Endothelial cell of umbilical vein (primary cell): ENCODE results near the gene NEO1. TPM values are rescaled to one million over a fixed set of nuclear protein-coding genes. Genes with fewer than 3 reads are reported as not detected.

ENCODE experiments used
- BruUV-seq: library from RNA; stranded (reverse); fragments of 400-500 nt; replicated peaks from 2 replicates; lab custom pipeline; 2021; lab: Mats Ljungman, UMichigan
- CTCF ChIA-PET: fragments of 300-600, 350-600 bp; sonication (Branson Sonifier 250); formaldehyde crosslinking; loops from one replicate; lab custom pipeline; 2021; ENCODE audit warnings: antibody characterized with exemption, inconsistent platforms; lab: Charles Lee
- POLR2A ChIA-PET: fragments of 300-600, 350-600 bp; sonication (Branson Sonifier 250); formaldehyde crosslinking; loops from one replicate; lab custom pipeline; 2021; ENCODE audit warnings: antibody characterized with exemption, inconsistent platforms; lab: Charles Lee
- DNase-seq: peaks from one replicate; pipeline ENCODE4 v3.0.0-alpha.2; 2011; ENCODE audit warnings: low read depth, low spot score
- FAIRE-seq: peaks from 2 replicates; lab custom pipeline; 2011; peaks lifted over from hg19 to GRCh38; lab: Jason Lieb, UNC
- H2AFZ ChIP-seq: 2 replicates; pipeline ENCODE4 v1.6.0; 2012; ENCODE audit warnings: low read depth, low read length, control low read depth, inconsistent platforms
- H3K27ac ChIP-seq: 2 replicates; pipeline ENCODE4 v1.5.1; 2011; ENCODE audit warnings: low read depth, mild to moderate bottlenecking, control low read depth, low read length, moderate library complexity; ENCODE audit not compliant: insufficient read depth
- H3K27me3 ChIP-seq, 2 experiments: 2 replicates each; pipeline versions ENCODE4 v1.6.0 to v1.6.1; 2011; ENCODE audit warnings: low read length in 2 of 2, mixed read lengths in 1 of 2; ENCODE audit not compliant: control insufficient read depth in 2 of 2, insufficient read depth in 2 of 2
- H3K36me3 ChIP-seq, 2 experiments: 2 replicates in 1 of 2; 3 replicates in 1 of 2; pipeline ENCODE4 v1.5.1; 2011; ENCODE audit warnings: low read length in 2 of 2, mild to moderate bottlenecking in 1 of 2, moderate library complexity in 1 of 2; ENCODE audit not compliant: control insufficient read depth in 2 of 2, insufficient read depth in 2 of 2; ENCODE audit errors: extremely low read depth in 1 of 2
- H3K4me1 ChIP-seq: 3 replicates; pipeline ENCODE4 v1.5.1; 2011; ENCODE audit warnings: mild to moderate bottlenecking, low read length; ENCODE audit not compliant: control insufficient read depth, insufficient read depth; ENCODE audit errors: extremely low read depth
- H3K4me2 ChIP-seq: 2 replicates; pipeline ENCODE4 v1.6.1; 2011; ENCODE audit warnings: low read length, control low read depth, mixed read lengths; ENCODE audit not compliant: insufficient read depth
- H3K4me3 ChIP-seq, 3 experiments: fragments of 200-600 bp in 1 of 3; sonication (generic), shearing (Covaris generic) in 1 of 3; replicated peaks in 1 of 3; 2 replicates each; pipeline ENCODE4 v1.5.1; 2011 to 2016; ENCODE audit warnings: control low read depth in 3 of 3, low read length in 3 of 3, mild to moderate bottlenecking in 2 of 3, inconsistent platforms in 1 of 3, low read depth in 1 of 3, moderate library complexity in 1 of 3; ENCODE audit not compliant: insufficient read depth in 1 of 3
- H3K79me2 ChIP-seq: 2 replicates; pipeline ENCODE4 v1.6.0; 2012; ENCODE audit warnings: low read length, inconsistent platforms; ENCODE audit not compliant: control insufficient read depth, insufficient read depth
- H3K9ac ChIP-seq: replicated peaks from 2 replicates; pipeline ENCODE3; 2011; ENCODE audit warnings: low read length, control low read depth; ENCODE audit not compliant: insufficient read depth; ENCODE audit errors: extremely low read depth
- H3K9me1 ChIP-seq: replicated peaks from 3 replicates; pipeline ENCODE4 v1.6.0; 2011; ENCODE audit warnings: mild to moderate bottlenecking, low read length; ENCODE audit not compliant: control insufficient read depth, insufficient read depth; ENCODE audit errors: extremely low read depth
- H3K9me3 ChIP-seq: replicated peaks from 2 replicates; pipeline ENCODE4 v1.5.1; 2012; ENCODE audit warnings: low read length, inconsistent platforms; ENCODE audit not compliant: control insufficient read depth, insufficient read depth
- H4K20me1 ChIP-seq: replicated peaks from 2 replicates; pipeline ENCODE3; 2011; ENCODE audit warnings: mild to moderate bottlenecking, low read length; ENCODE audit not compliant: control insufficient read depth, insufficient read depth; ENCODE audit errors: extremely low read depth
- EZH2 ChIP-seq: IDR thresholded peaks from 2 replicates; pipeline ENCODE4 v1.6.1; 2012; ENCODE audit warnings: borderline replicate concordance, low read depth, mild to moderate bottlenecking, moderate library complexity, low read length, inconsistent platforms; ENCODE audit not compliant: severe bottlenecking
- FOS ChIP-seq: IDR thresholded peaks from 2 replicates; pipeline ENCODE4 v1.6.1; 2011; ENCODE audit warnings: mild to moderate bottlenecking, low read length, moderate library complexity, borderline replicate concordance; ENCODE audit not compliant: insufficient read depth
- GATA2 ChIP-seq: IDR thresholded peaks from 2 replicates; pipeline ENCODE4 v1.7.0; 2011; ENCODE audit warnings: low read depth, mild to moderate bottlenecking, moderate library complexity, mixed read lengths, low read length; ENCODE audit not compliant: insufficient read length, insufficient read depth
- JUN ChIP-seq: IDR thresholded peaks from 2 replicates; pipeline ENCODE4 v1.6.1; 2011; ENCODE audit warnings: borderline replicate concordance, low read depth; ENCODE audit not compliant: insufficient read length, insufficient read depth
- MYC ChIP-seq: IDR thresholded peaks from one replicate; pipeline ENCODE4 v1.6.1; 2011; ENCODE audit warnings: mild to moderate bottlenecking, low read depth, low read length
- POLR2A ChIP-seq: IDR thresholded peaks from 2 replicates; pipeline ENCODE4 v1.6.1; 2012; ENCODE audit warnings: low read depth, mild to moderate bottlenecking, control low read depth, low read length
- POLR2AphosphoS5 ChIP-seq: IDR thresholded peaks from 2 replicates; pipeline ENCODE4 v1.6.1; 2012; ENCODE audit warnings: low read depth, mild to moderate bottlenecking, control low read depth, low read length, moderate library complexity; ENCODE audit not compliant: insufficient read depth
- dilution Hi-C: fragments of 300-500 bp; cut with MboI; formaldehyde crosslinking; loops from one replicate; pipeline ENCODE4 v1.15.0; 2019; ENCODE audit warnings: low sequenced_read_pairs; ENCODE audit not compliant: extremely low pct_ligation_motif_present
- intact Hi-C: fragments of 100-400 bp; cut with micrococcal nuclease; formaldehyde crosslinking; loops from one replicate; pipeline ENCODE4 v1.10.0; 2022
- polyA plus RNA-seq, 4 experiments: library from polyadenylated mRNA; depleted of rRNA in 3 of 4; stranded (reverse) in 3 of 4; unstranded in 1 of 4; fragments of >200 nt; gene quantifications; 2 replicates each; pipeline versions ENCODE4 v1.2.1 to v1.2.3, GENCODE V29; 2011 to 2012; ENCODE audit warnings: missing spikeins in 1 of 4
- total RNA-seq: library from RNA; stranded (reverse); gene quantifications from 2 replicates; pipeline ENCODE4 v1.2.3, GENCODE V29; 2021
- TF ChIP-seq, protein P1 (sequence below), 2 donors: IDR thresholded peaks; 1 replicate in 1 of 2; 2 replicates in 1 of 2; pipeline ENCODE4 v1.5.1; 2011; ENCODE audit warnings: low read length in 2 of 2, mild to moderate bottlenecking in 2 of 2, moderate library complexity in 2 of 2, control low read depth in 1 of 2, inconsistent platforms in 1 of 2, low read depth in 1 of 2; ENCODE audit not compliant: insufficient read depth in 1 of 2; ENCODE audit errors: extremely low read depth in 1 of 2
- TF ChIP-seq, protein P2 (sequence below): IDR thresholded peaks from 2 replicates; pipeline ENCODE4 v1.6.1; 2011; ENCODE audit not compliant: insufficient read depth, insufficient read length

Gene NEO1
- total and polyA plus RNA-seq, 2 donors (not counting 3 experiments of a cell fraction or from before 2014, with no cell fraction given) = 0.12 to 0.35 TPM

DNA sequence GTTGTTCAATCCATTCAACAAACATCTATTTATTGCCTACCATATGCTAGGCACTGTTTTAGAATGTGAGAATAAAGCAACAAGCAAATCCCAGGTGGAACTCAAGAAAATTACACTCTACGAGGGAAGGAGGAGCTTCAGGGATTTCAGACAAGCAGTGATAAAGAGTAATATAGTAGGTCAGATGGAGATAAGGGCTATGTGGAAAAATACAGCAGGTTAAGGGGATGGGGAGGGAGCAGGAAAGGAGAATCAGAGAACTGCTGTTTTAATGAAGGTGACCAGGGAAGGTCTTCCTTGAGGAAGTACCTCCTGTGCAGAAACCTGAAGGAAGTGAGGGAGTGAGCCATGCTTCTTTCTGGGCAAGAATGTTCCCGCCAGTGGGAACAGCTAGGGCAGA, 47.2 kb upstream of the NEO1 start:
- H3K36me3 ChIP-seq = no peaks in the 10 kb centered on the region
- POLR2A ChIA-PET = no interaction called here
- H3K9ac ChIP-seq = no peak overlapping the region
- H3K27ac ChIP-seq = no peak overlapping the region
- H3K79me2 ChIP-seq = no peaks in the 10 kb centered on the region
- no peaks in the 10 kb centered on the region for H3K9me3 ChIP-seq
- no peak overlapping the region for H2AFZ ChIP-seq
- CTCF ChIA-PET = no interaction called here
- peaks cover 0 to 2% of the 10 kb centered on the region in 2 experiments for H3K27me3 ChIP-seq
- no peaks in the 10 kb centered on the region for H4K20me1 ChIP-seq
- no peaks in the 10 kb centered on the region for H3K4me1 ChIP-seq
- no peaks in the 10 kb centered on the region for H3K9me1 ChIP-seq
- dilution Hi-C loops = no loop called here
- no TSS peak for BruUV-seq
- no peak overlapping the region for H3K4me3 ChIP-seq
- no peak for TF ChIP-seq JUN
- no peak for FAIRE-seq
- no peak overlapping the region for H3K4me2 ChIP-seq
- no peak for DNase-seq
- intact Hi-C loops = no loop called here

DNA sequence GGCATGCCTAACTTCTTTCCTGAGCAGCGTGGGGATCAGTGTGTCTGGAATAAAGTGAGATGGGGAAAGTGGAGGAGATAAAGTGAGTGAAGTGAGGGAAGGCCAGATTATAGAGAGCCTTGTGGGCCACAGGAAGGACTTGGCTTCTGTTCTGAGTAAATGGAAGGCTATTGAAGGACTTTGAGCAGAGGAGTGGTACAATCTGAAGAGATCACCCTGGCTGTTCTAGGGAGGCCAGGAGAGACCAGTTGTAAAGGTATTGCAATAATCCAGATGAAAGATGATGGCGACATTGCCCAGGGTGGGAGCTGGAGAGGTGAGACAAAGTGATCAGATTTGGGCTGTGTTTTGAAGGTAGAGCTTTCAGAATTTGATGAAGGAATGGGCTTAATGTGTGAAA, 46.8 kb upstream of the NEO1 start:
- Histone ChIP-seq H3K4me2 (no peak overlapping the region), H3K27ac (no peak overlapping the region), H3K36me3 (no peaks in the 10 kb centered on the region), H3K9me3 (no peaks in the 10 kb centered on the region), H3K4me1 (no peaks in the 10 kb centered on the region), H4K20me1 (no peaks in the 10 kb centered on the region), H2AFZ (no peak overlapping the region), H3K4me3 (no peak overlapping the region), H3K27me3 (peaks cover 0 to 2% of the 10 kb centered on the region in 2 experiments), H3K79me2 (no peaks in the 10 kb centered on the region), H3K9me1 (no peaks in the 10 kb centered on the region), H3K9ac (no peak overlapping the region)
- ChIA-PET POLR2A (no interaction called here), CTCF (no interaction called here)
- DNase-seq = no peak
- intact Hi-C loops (no loop called here), dilution Hi-C loops (no loop called here)
- no TSS peak for BruUV-seq
- TF ChIP-seq EZH2 (no peak), JUN (no peak), FOS (no peak), POLR2A (no peak), GATA2 (no peak), POLR2AphosphoS5 (no peak), MYC (no peak)
- TF ChIP-seq, protein P1, sequence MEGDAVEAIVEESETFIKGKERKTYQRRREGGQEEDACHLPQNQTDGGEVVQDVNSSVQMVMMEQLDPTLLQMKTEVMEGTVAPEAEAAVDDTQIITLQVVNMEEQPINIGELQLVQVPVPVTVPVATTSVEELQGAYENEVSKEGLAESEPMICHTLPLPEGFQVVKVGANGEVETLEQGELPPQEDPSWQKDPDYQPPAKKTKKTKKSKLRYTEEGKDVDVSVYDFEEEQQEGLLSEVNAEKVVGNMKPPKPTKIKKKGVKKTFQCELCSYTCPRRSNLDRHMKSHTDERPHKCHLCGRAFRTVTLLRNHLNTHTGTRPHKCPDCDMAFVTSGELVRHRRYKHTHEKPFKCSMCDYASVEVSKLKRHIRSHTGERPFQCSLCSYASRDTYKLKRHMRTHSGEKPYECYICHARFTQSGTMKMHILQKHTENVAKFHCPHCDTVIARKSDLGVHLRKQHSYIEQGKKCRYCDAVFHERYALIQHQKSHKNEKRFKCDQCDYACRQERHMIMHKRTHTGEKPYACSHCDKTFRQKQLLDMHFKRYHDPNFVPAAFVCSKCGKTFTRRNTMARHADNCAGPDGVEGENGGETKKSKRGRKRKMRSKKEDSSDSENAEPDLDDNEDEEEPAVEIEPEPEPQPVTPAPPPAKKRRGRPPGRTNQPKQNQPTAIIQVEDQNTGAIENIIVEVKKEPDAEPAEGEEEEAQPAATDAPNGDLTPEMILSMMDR (IDR thresholded peaks at IDR 0.05; ENCODE audit: extremely low read depth in 1 of 2, insufficient read depth in 1 of 2, low read depth in 1 of 2, low read length in 2 of 2) = no peak
- TF ChIP-seq, protein P2, sequence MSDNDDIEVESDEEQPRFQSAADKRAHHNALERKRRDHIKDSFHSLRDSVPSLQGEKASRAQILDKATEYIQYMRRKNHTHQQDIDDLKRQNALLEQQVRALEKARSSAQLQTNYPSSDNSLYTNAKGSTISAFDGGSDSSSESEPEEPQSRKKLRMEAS = no peak
- no peak for FAIRE-seq
